Effector memory CD4-positive, alpha-beta T cell (primary cell): Measurements from ENCODE around the gene B4GALNT4.
"Not testable (repeated sequence)": the region's sequence is repeated elsewhere in the genome, so short reads cannot be mapped to it uniquely, and the experiment has no call there.

Experiments used
- DNase-seq, 3 donors: peaks; one replicate each; pipeline ENCODE4 v3.0.0-alpha.2; 2020
- H3K27ac ChIP-seq: 2 replicates; pipeline ENCODE4 v1.7.0; 2013; ENCODE audit warnings: mild to moderate bottlenecking, low read length, moderate library complexity; ENCODE audit not compliant: insufficient read depth, poor library complexity, severe bottlenecking
- H3K27me3 ChIP-seq: replicated peaks from 2 replicates; pipeline ENCODE4 v1.7.0; 2013; ENCODE audit warnings: mild to moderate bottlenecking, low read length; ENCODE audit not compliant: insufficient read depth, control insufficient read depth, poor library complexity, severe bottlenecking
- H3K36me3 ChIP-seq: 2 replicates; pipeline ENCODE4 v1.7.0; 2013; ENCODE audit warnings: mild to moderate bottlenecking, low read length, moderate library complexity; ENCODE audit not compliant: control insufficient read depth, insufficient read depth
- H3K4me1 ChIP-seq: 2 replicates; pipeline ENCODE4 v1.7.0; 2013; ENCODE audit warnings: low read length, mild to moderate bottlenecking; ENCODE audit not compliant: control insufficient read depth, insufficient read depth, poor library complexity, severe bottlenecking
- H3K4me3 ChIP-seq: 2 replicates; pipeline ENCODE4 v1.7.0; 2013; ENCODE audit warnings: low read length, low read depth, mild to moderate bottlenecking; ENCODE audit not compliant: insufficient read depth, poor library complexity, severe bottlenecking
- H3K9me3 ChIP-seq: 2 replicates; pipeline ENCODE4 v1.7.0; 2013; ENCODE audit warnings: mild to moderate bottlenecking, low read length, moderate library complexity; ENCODE audit not compliant: control insufficient read depth

B4GALNT4 gene

DNA sequence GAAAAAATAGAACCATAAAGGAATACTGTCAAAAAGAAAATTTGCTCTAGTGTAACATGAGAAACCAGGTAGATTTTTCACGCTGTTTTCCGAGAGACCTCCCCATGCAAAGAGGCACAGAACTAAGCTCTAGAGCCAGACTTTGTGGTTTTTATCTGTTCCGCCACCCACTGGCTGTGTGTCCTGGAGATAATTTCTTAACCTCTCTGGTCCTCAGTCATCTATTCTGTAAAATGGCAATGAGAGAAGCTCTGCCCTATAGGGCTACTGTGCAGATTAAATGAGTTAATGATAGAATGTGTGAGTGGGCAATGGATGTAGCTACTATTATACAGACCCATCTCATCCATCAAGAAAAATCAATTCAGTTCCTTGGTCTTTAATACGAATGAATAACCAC lies 54.9 kb downstream of the B4GALNT4 start:
- H3K4me1 ChIP-seq: no peaks in the 10 kb centered on the region
- H3K36me3 ChIP-seq: peaks cover 10% of the 10 kb centered on the region
- H3K9me3 ChIP-seq: no peaks in the 10 kb centered on the region
- H3K27me3 ChIP-seq: no peaks in the 10 kb centered on the region
- no peak overlapping the region for H3K4me3 ChIP-seq
- no peak overlapping the region for H3K27ac ChIP-seq
- DNase-seq: no peak

DNA sequence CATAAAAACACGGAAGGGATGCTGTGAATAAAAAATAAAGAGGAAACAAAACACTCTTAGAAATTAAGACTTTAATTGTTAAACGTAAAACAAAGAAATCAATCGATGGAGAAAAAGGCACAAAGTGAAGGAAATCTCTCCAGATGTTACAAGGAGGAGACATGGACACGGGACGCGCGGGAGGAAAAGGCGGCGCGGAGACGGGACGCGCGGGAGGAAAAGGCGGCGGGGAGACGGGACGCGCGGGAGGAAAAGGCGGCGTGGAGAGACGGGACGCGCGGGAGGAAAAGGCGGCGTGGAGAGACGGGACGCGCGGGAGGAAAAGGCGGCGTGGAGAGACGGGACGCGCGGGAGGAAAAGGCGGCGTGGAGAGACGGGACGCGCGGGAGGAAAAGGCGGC lies 55.5 kb downstream of the B4GALNT4 start:
- H3K27me3 ChIP-seq, H3K9me3 ChIP-seq, H3K4me3 ChIP-seq, H3K4me1 ChIP-seq, DNase-seq, H3K27ac ChIP-seq: not testable (repeated sequence)
- peaks cover 10% of the 10 kb centered on the region for H3K36me3 ChIP-seq

DNA sequence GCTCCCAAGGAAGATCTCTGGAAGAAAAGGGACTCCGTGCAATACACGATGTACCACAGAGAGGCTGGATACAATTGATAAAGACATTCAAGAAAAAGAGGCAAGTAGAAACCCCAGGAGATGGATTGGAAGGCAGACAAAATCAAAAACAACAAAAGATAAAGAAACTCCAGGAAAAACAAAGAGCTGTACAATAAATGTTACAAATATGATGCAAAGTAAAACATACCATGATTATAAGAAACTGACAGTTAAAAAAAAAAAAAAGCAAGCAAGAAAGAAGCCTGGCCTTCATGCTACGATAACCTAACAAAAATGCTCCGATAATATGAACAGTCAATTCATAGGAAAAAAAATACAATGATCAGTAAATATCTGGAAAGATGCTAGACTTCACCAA lies 56.0 kb downstream of the B4GALNT4 start:
- H3K36me3 ChIP-seq: peaks cover 10% of the 10 kb centered on the region
- no peaks in the 10 kb centered on the region for H3K4me1 ChIP-seq
- no peaks in the 10 kb centered on the region for H3K9me3 ChIP-seq
- H3K27ac ChIP-seq: no peak overlapping the region
- H3K27me3 ChIP-seq: no peaks in the 10 kb centered on the region
- H3K4me3 ChIP-seq: no peak overlapping the region
- no peak for DNase-seq

DNA sequence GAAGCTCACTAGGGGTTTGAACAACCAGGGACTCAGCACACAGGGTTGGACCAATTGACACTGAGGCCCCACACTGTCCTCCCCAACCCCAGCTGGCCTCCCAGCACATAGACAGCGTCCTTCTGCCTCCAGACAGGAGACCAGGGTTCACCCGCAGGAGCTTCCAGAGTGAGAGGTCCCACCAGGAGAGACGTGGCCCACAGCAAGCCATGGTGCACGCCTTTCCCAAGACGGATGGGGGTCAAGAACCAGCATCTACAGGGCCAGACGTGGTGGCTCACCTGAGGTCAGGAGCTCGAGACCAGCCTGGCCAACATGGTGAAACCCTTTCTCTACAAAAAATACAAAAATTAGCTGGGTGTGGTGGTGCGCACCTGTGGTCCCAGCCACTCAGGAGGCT lies 57.6 kb downstream of the B4GALNT4 start:
- no peak overlapping the region for H3K27ac ChIP-seq
- no peak for DNase-seq
- H3K27me3 ChIP-seq: no peaks in the 10 kb centered on the region

DNA sequence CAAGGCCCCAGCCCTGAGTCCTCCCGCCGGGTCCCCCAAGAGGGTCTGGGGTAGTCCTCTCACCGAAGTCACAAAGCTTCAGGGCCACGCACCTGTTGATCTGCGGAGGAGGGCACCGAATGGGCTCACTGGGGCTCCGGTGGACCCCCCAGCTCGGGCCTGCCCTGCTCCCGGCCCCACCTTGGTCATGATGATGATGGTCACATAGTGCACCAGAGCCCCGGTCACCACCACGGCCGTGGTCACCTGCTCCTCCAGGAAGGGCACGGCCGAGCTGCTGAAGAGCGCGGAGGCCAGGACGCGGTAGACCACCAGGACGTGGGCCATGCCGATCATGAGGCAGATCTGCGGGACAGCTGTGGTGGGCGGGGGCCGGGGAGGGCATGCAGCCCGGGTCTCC lies 59.0 kb downstream of the B4GALNT4 start:
- H3K9me3 ChIP-seq: no peaks in the 10 kb centered on the region
- H3K27ac ChIP-seq: no peak overlapping the region
- no peaks in the 10 kb centered on the region for H3K27me3 ChIP-seq
- H3K4me3 ChIP-seq: no peak overlapping the region
- H3K4me1 ChIP-seq: no peaks in the 10 kb centered on the region
- H3K36me3 ChIP-seq: peaks cover 27% of the 10 kb centered on the region
- DNase-seq: no peak

More for the DNA sequence above, 57.6 kb downstream of the B4GALNT4 start:
- Histone ChIP-seq H3K4me1 (no peaks in the 10 kb centered on the region), H3K36me3 (peaks cover 12% of the 10 kb centered on the region), H3K9me3 (no peaks in the 10 kb centered on the region), H3K4me3 (no peak overlapping the region)

DNA sequence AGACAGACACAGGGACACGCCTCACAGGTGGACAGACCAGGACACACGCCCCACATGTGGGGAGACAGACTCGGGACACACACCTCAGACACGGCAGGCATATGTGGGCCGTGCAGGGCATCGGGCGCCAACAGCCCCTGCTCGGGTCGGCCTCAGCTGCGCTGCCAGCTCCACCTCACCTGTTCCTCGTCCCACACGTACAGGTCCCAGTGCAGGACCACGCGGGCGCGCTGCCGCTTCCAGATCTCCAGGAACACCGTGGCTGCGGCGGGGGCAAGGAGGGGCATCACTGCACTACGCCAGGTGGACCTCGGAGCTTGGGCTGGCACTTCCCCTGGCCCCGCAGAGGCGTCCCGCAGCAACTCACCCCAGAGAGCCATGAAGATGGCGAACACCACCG lies 60.1 kb downstream of the B4GALNT4 start:
- no peak for DNase-seq
- Histone ChIP-seq H3K9me3 (no peaks in the 10 kb centered on the region), H3K27ac (no peak overlapping the region), H3K4me3 (no peak overlapping the region), H3K27me3 (no peaks in the 10 kb centered on the region), H3K4me1 (no peaks in the 10 kb centered on the region), H3K36me3 (peaks cover 28% of the 10 kb centered on the region)

DNA sequence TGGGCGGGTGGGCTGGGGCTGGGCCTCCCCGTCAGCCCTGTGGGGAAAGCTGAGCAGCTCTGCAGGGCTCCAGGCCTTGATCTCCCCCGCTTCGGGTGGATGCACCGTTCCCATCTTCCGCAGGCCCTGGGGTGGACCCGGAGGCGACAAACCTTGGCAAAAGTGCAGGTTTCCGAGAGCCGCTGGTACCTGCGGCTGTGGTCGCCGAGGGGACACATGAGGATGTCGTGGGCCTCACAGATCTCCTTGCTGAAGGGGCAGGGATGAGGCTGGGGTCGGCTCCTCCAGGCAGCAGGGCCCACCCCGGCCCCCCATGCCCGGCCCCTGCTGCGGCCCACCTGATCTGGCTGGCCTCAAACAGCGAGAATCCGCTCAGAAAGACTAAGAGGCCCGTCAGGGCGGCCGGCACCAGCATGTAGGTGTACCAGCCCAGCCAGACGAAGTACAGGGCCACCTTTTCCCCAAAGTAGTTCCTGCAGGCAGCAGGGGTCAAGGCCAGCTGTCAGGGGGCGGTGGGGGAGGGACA lies 60.7 kb downstream of the B4GALNT4 start:
- Histone ChIP-seq H3K9me3 (no peaks in the 10 kb centered on the region), H3K36me3 (peaks cover 28% of the 10 kb centered on the region), H3K4me3 (no peak overlapping the region), H3K4me1 (no peaks in the 10 kb centered on the region), H3K27ac (no peak overlapping the region), H3K27me3 (no peaks in the 10 kb centered on the region)
- no peak for DNase-seq
